ENCODE results near the gene MKLN1. TPM values are rescaled to one million over a fixed set of nuclear protein-coding genes. Genes with fewer than 3 reads are reported as not detected.

The MKLN1 gene
- total RNA-seq, 1 donor from 2014 or later, result 60.4 TPM

DNA sequence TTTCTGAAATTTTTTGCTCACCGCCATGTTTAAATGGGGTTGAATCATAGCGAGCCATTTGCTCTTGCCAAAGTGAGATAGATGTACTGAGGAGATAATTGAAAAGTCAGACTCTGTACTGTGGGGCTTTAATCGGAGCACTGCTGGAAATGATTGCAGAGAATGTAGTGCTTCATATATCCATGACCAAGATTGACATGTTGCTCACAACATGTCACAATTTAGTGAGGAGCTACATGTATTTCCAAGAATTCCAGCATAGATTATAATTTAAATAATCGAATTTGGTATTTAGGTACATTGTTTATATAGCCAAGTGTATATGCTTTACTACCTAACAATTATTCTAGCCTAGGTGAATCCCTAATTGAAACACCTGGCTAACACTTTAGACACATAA, 162.2 kb downstream of the MKLN1 start:
- no peaks in the 10 kb centered on the region for H3K27me3 ChIP-seq (ENCODE audit: low read depth)
- no peaks in the 10 kb centered on the region for H3K4me1 ChIP-seq
- no peak for ATAC-seq
- H3K27ac ChIP-seq, result no peak overlapping the region
- peaks cover 9% of the 10 kb centered on the region for H3K36me3 ChIP-seq
- TF ChIP-seq, protein P1, sequence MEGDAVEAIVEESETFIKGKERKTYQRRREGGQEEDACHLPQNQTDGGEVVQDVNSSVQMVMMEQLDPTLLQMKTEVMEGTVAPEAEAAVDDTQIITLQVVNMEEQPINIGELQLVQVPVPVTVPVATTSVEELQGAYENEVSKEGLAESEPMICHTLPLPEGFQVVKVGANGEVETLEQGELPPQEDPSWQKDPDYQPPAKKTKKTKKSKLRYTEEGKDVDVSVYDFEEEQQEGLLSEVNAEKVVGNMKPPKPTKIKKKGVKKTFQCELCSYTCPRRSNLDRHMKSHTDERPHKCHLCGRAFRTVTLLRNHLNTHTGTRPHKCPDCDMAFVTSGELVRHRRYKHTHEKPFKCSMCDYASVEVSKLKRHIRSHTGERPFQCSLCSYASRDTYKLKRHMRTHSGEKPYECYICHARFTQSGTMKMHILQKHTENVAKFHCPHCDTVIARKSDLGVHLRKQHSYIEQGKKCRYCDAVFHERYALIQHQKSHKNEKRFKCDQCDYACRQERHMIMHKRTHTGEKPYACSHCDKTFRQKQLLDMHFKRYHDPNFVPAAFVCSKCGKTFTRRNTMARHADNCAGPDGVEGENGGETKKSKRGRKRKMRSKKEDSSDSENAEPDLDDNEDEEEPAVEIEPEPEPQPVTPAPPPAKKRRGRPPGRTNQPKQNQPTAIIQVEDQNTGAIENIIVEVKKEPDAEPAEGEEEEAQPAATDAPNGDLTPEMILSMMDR (IDR thresholded peaks at IDR 0.05), result no peak
- no peaks in the 10 kb centered on the region for H3K9me3 ChIP-seq
- no peak for DNase-seq
- intact Hi-C loops (cut with DNase I), result no loop called here
- H3K4me3 ChIP-seq, result no peak overlapping the region

DNA sequence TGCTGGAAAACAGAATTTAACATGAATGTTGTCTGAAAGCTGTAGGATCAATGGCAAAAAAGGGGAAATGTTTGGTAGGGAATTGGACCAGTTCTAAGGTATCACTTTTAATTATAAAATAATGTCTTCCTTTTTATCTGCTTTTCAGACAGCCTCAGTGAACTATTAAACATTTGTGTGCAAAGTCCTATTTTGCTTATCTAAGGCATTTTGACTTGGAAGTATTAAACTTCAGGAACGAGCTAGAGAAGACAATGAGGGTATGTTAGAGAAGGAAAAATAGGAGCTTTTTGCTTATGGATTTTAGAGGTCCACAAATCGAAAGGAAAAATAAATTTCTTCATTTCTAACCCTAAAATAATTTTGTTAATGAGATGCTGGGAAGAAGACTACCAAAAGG, 165.4 kb downstream of the MKLN1 start:
- ATAC-seq (no peak), DNase-seq (no peak)
- intact Hi-C loops (cut with DNase I), result no loop called here
- no peak overlapping the region for H3K27ac ChIP-seq
- no peak overlapping the region for H3K4me3 ChIP-seq
- H3K4me1 ChIP-seq, result no peaks in the 10 kb centered on the region
- no peaks in the 10 kb centered on the region for H3K9me3 ChIP-seq
- H3K36me3 ChIP-seq, result peaks cover 15% of the 10 kb centered on the region
- H3K27me3 ChIP-seq (ENCODE audit: low read depth), result no peaks in the 10 kb centered on the region
- TF ChIP-seq, protein P1 (IDR thresholded peaks at IDR 0.05), result no peak

GRCh38 chr7:131493581-131493980, 165.9 kb downstream of the MKLN1 start:
- intact Hi-C loops (cut with DNase I), result no loop called here
- ATAC-seq, result no peak
- TF ChIP-seq, protein P1 (IDR thresholded peaks at IDR 0.05), result no peak

GRCh38 chr7:131494182-131494581, 166.5 kb downstream of the MKLN1 start:
- TF ChIP-seq, protein P1 (IDR thresholded peaks at IDR 0.05), result no peak
- Histone ChIP-seq H3K4me1 (no peaks in the 10 kb centered on the region), H3K9me3 (no peaks in the 10 kb centered on the region), H3K27ac (no peak overlapping the region), H3K27me3 (ENCODE audit: low read depth) (no peaks in the 10 kb centered on the region), H3K36me3 (peaks cover 20% of the 10 kb centered on the region), H3K4me3 (no peak overlapping the region)
- ATAC-seq (no peak), DNase-seq (no peak)
- intact Hi-C loops (cut with DNase I), result no loop called here

More at GRCh38 chr7:131493581-131493980, 165.9 kb downstream of the MKLN1 start:
- no peak overlapping the region for H3K4me3 ChIP-seq
- no peaks in the 10 kb centered on the region for H3K27me3 ChIP-seq (ENCODE audit: low read depth)
- H3K4me1 ChIP-seq, result no peaks in the 10 kb centered on the region
- H3K36me3 ChIP-seq, result peaks cover 15% of the 10 kb centered on the region
- no peaks in the 10 kb centered on the region for H3K9me3 ChIP-seq
- no peak for DNase-seq
- no peak overlapping the region for H3K27ac ChIP-seq

GRCh38 chr7:131495669-131496498, 168.2 kb downstream of the MKLN1 start:
- Histone ChIP-seq H3K4me3 (no peak overlapping the region), H3K27ac (no peak overlapping the region), H3K36me3 (peaks cover 29% of the 10 kb centered on the region), H3K27me3 (ENCODE audit: low read depth) (no peaks in the 10 kb centered on the region), H3K4me1 (no peaks in the 10 kb centered on the region), H3K9me3 (no peaks in the 10 kb centered on the region)
- no peak for DNase-seq
- intact Hi-C loops (cut with DNase I), result no loop called here
- TF ChIP-seq, protein P1 (IDR thresholded peaks at IDR 0.05), result no peak
- no peak for ATAC-seq
